CD4-positive, alpha-beta T cell treated with Interleukin-6 for 4 hours (primary cell): ENCODE measurements around the gene TXNIP.

Source experiments
- DNase-seq: peaks from one replicate; pipeline ENCODE4 v3.0.0-alpha.2; 2020; ENCODE audit warnings: mixed read lengths

Gene TXNIP

GRCh38 chr1:145983960-145984830 is 12.2 kb downstream of the TXNIP start:
- peak; percentile 62 for DNase-seq

GRCh38 chr1:145983206-145983675 is 13.1 kb downstream of the TXNIP start:
- no peak for DNase-seq

GRCh38 chr1:145982010-145982723 is 14.2 kb downstream of the TXNIP start:
- no peak for DNase-seq

- no peak for DNase-seq
Observed at GRCh38 chr1:145980457-145980994, 15.9 kb downstream of the TXNIP start.

GRCh38 chr1:145979746-145980456 is 16.5 kb downstream of the TXNIP start:
- peak; percentile 38 for DNase-seq

- peak; percentile 79 for DNase-seq
Observed at GRCh38 chr1:145978854-145979745, 17.3 kb downstream of the TXNIP start.

- DNase-seq: no peak
Observed at GRCh38 chr1:145978471-145978853, 17.9 kb downstream of the TXNIP start.

GRCh38 chr1:145977486-145978470 is 18.6 kb downstream of the TXNIP start:
- peak; percentile 85 for DNase-seq

GRCh38 chr1:145977016-145977415 is 19.4 kb downstream of the TXNIP start:
- no peak for DNase-seq

- DNase-seq: no peak
Observed at GRCh38 chr1:145975216-145975615, 21.2 kb downstream of the TXNIP start.

GRCh38 chr1:145974721-145975120 is 21.7 kb downstream of the TXNIP start:
- no peak for DNase-seq

GRCh38 chr1:145972580-145972979 is 23.8 kb downstream of the TXNIP start:
- DNase-seq: no peak

- DNase-seq: no peak
Observed at GRCh38 chr1:145967288-145967687, 29.1 kb downstream of the TXNIP start.

- DNase-seq: no peak
Observed at GRCh38 chr1:145965119-145965744, 31.1 kb downstream of the TXNIP start.

- DNase-seq: peak; percentile 93
Observed at GRCh38 chr1:145964328-145965118, 31.9 kb downstream of the TXNIP start, which contains the start of the genes ANKRD34A and POLR3GL. TSS of gene ANKRD34A (minus strand) at chr1:145964575. CDS start at chr1:145961759, 2,816 bp downstream. TSS of gene POLR3GL (plus strand) at chr1:145964690. CDS start at chr1:145974866, 10,176 bp downstream.

GRCh38 chr1:145963265-145964019 is 32.9 kb downstream of the TXNIP start:
- DNase-seq: no peak

- DNase-seq: peak; percentile 61
Observed at GRCh38 chr1:145962157-145963102, 33.9 kb downstream of the TXNIP start.
